Heart left ventricle (tissue), 13 donors: ENCODE measurements around the gene FOXG1.

Source experiments
- POLR2A ChIP-seq, 2 donors: fragments of 450-650 bp; IDR thresholded peaks; one replicate each; pipeline ENCODE4 v1.6.1; 2017; ENCODE audit warnings: antibody characterized with exemption in 2 of 2, mild to moderate bottlenecking in 2 of 2, moderate library complexity in 2 of 2
- TF ChIP-seq, protein P1 (sequence below), 12 donors: fragments of 200-600 bp; sonication (generic) in 4 of 12; IDR thresholded peaks; one replicate each; pipeline versions ENCODE4 v1.5.0 to v1.8.0; 2018 to 2022; ENCODE audit warnings: antibody characterized with exemption in 12 of 12, mild to moderate bottlenecking in 5 of 12
- donor health status: ischemic (EF 13 %, LVEDD 7.1; RV severe dilation, severe dysfunction).
- donor health status: DM: no; HTN: yes; CAD: no.
- donor health status: DM: no; HTN: no; CAD: no.
- donor health status: ischemic (EF 25% LVEDD 6.9; RV normal size, moderate dysfunction).
- donor health status: ischemic (EF 25% LVEDD 5.7; RV mildly dilated, moderate dysfunction).
- donor health status: ischemic (EF 35%, LVEDD 5.7; RV mildly dilated, moderate dysfunction).
- donor health status: nonischemic (EF 11% LVEDD 7.7; RV severe dilation, severe dysfunction).
- donor health status: DM: yes; HTN: yes; CAD: no.
- donor health status: PGD.
- donor health status: ischemic (EF 29% LVEDD 5.4; RV normal size, mild dysfunction).
- donor health status: nonischemic (EF 23%, LVEDD 6.1; RV moderate dilation, normal function).

DNA sequence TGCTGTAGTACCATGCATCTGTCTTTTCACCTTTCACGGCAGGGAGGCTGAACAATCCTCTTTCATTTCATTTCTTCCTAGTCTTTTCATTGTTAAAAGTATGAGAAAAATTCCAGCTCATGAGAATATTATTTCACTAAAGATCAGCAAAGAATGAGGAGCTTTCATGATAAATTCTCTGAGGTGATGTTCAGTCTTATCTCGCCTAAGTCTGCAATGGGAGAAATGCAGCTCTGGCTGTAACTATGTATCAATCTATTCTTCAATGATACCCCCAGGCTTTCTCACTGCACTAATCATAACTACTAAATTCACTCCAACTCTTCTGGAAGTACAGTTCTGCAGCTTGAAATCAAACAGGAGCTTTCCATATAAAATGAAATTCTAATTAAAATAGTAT, 15.7 kb downstream of the FOXG1 start:
- no peak for TF ChIP-seq POLR2A (IDR thresholded peaks at IDR 0.05)
- TF ChIP-seq, protein P1, sequence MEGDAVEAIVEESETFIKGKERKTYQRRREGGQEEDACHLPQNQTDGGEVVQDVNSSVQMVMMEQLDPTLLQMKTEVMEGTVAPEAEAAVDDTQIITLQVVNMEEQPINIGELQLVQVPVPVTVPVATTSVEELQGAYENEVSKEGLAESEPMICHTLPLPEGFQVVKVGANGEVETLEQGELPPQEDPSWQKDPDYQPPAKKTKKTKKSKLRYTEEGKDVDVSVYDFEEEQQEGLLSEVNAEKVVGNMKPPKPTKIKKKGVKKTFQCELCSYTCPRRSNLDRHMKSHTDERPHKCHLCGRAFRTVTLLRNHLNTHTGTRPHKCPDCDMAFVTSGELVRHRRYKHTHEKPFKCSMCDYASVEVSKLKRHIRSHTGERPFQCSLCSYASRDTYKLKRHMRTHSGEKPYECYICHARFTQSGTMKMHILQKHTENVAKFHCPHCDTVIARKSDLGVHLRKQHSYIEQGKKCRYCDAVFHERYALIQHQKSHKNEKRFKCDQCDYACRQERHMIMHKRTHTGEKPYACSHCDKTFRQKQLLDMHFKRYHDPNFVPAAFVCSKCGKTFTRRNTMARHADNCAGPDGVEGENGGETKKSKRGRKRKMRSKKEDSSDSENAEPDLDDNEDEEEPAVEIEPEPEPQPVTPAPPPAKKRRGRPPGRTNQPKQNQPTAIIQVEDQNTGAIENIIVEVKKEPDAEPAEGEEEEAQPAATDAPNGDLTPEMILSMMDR (IDR thresholded peaks at IDR 0.05) = no peak
